DOHH2 (cell line): ENCODE data around the gene LCN10.

Source experiments
- EZH2phosphoT487 ChIP-seq: fragments of 200-600 bp; sonication (generic); IDR thresholded peaks from 2 replicates; pipeline ENCODE4 v1.6.1; 2017; ENCODE audit warnings: borderline replicate concordance, mild to moderate bottlenecking, antibody characterized with exemption, low read length, moderate library complexity, mixed read lengths
- TF ChIP-seq, protein P1 (sequence below): fragments of 200-600 bp; sonication (generic); IDR thresholded peaks from one replicate; pipeline ENCODE4 v1.5.1; 2014; ENCODE audit warnings: antibody characterized with exemption, mild to moderate bottlenecking, low read depth, low read length; ENCODE audit not compliant: poor library complexity, severe bottlenecking

DNA sequence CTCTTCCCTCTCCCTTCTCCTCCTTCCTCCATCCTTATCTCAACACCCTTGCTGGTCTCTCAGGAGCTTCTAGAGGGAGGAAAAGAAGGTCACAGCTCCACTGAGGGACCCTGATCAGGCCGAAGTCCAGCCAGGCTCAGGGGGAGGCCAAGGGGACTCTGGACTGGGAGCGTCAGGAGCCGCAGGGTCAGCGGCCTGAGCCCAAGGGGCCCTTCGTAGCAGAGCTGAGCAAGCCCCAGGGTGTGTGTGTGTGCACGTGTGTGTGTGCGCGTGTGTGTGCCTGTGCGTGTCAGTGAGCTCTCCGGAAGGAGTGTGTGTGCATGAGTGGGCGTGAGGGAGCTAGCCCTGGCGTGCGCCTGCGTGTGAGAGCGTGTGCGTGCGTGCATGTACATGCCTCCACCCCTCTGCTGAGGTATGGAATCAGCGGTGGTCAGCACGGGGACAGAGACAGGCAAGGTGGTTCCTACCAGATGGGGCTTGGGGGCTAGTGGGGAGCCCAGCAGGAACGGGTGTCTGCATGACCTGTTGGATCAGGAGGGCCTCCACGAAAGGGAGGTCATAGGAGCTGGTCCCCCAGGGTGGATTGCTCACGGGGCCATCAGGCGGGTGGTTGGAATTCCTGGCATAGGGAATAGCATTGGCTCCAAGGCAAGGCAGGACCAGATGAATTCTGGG is 45.5 kb downstream of the LCN10 start:
- TF ChIP-seq, protein P1, sequence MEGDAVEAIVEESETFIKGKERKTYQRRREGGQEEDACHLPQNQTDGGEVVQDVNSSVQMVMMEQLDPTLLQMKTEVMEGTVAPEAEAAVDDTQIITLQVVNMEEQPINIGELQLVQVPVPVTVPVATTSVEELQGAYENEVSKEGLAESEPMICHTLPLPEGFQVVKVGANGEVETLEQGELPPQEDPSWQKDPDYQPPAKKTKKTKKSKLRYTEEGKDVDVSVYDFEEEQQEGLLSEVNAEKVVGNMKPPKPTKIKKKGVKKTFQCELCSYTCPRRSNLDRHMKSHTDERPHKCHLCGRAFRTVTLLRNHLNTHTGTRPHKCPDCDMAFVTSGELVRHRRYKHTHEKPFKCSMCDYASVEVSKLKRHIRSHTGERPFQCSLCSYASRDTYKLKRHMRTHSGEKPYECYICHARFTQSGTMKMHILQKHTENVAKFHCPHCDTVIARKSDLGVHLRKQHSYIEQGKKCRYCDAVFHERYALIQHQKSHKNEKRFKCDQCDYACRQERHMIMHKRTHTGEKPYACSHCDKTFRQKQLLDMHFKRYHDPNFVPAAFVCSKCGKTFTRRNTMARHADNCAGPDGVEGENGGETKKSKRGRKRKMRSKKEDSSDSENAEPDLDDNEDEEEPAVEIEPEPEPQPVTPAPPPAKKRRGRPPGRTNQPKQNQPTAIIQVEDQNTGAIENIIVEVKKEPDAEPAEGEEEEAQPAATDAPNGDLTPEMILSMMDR = no peak
- TF ChIP-seq EZH2phosphoT487 = no peak
